GM19043 (cell line): ENCODE data around the gene TAS2R20.
"Not testable (repeated sequence)": the region's sequence is repeated elsewhere in the genome, so short reads cannot be mapped to it uniquely, and the experiment has no call there.

Experiments
- ATAC-seq: cut with Tn5 transposase; IDR thresholded peaks from one replicate; pipeline ENCODE4 v1.9.1; 2021; ENCODE audit warnings: low read depth; ENCODE audit not compliant: unreplicated experiment

TAS2R20 gene

GRCh38 chr12:10998204-10998603 lies at the start of gene TAS2R20:
Gene TAS2R20 (minus strand): TSS chr12:10998304. CDS start chr12:10997875, 429 bp downstream.
- no peak for ATAC-seq

- not testable (repeated sequence) for ATAC-seq
Measured at GRCh38 chr12:11041366-11041765, 43.3 kb upstream of the TAS2R20 start.

GRCh38 chr12:11040162-11040561 lies 42.1 kb upstream of the TAS2R20 start:
- no peak for ATAC-seq

GRCh38 chr12:11039171-11039570 lies 41.1 kb upstream of the TAS2R20 start:
- ATAC-seq: no peak

- ATAC-seq: not testable (repeated sequence)
Measured at GRCh38 chr12:11033959-11034358, 35.9 kb upstream of the TAS2R20 start.

- ATAC-seq: no peak
Measured at GRCh38 chr12:11031307-11031706, 33.2 kb upstream of the TAS2R20 start, which contains the start of gene TAS2R31. Gene TAS2R31 (minus strand): TSS chr12:11031407. CDS start chr12:11031335, 72 bp downstream.

- ATAC-seq: no peak
Measured at GRCh38 chr12:11026118-11026517, 28.0 kb upstream of the TAS2R20 start.

- no peak for ATAC-seq
Measured at GRCh38 chr12:11023387-11023786, 25.3 kb upstream of the TAS2R20 start.

GRCh38 chr12:11022520-11022919 lies 24.4 kb upstream of the TAS2R20 start, which contains the start of gene TAS2R19:
Gene TAS2R19 (minus strand): TSS chr12:11022620. CDS start chr12:11022571, 49 bp downstream.
- ATAC-seq: no peak

GRCh38 chr12:11016937-11017336 lies 18.8 kb upstream of the TAS2R20 start:
- no peak for ATAC-seq

GRCh38 chr12:11015775-11016430 lies 17.8 kb upstream of the TAS2R20 start:
- no peak for ATAC-seq

- ATAC-seq: no peak
Measured at GRCh38 chr12:11014234-11014633, 16.1 kb upstream of the TAS2R20 start.

GRCh38 chr12:11007608-11008007 lies 9.5 kb upstream of the TAS2R20 start:
- ATAC-seq: no peak

- ATAC-seq: no peak
Measured at GRCh38 chr12:10994307-10994706, 3.8 kb downstream of the TAS2R20 start.

GRCh38 chr12:10989107-10989506 lies 9.0 kb downstream of the TAS2R20 start:
- ATAC-seq: no peak

- no peak for ATAC-seq
Measured at GRCh38 chr12:10986812-10987211, 11.3 kb downstream of the TAS2R20 start, which contains the start of gene TAS2R50. Gene TAS2R50 (minus strand): TSS chr12:10986912. CDS start chr12:10986860, 52 bp downstream.

GRCh38 chr12:10982244-10982643 lies 15.9 kb downstream of the TAS2R20 start:
- no peak for ATAC-seq

- no peak for ATAC-seq
Measured at GRCh38 chr12:10974965-10975364, 23.1 kb downstream of the TAS2R20 start.

GRCh38 chr12:10968765-10969456 lies 29.2 kb downstream of the TAS2R20 start:
- ATAC-seq: no peak

GRCh38 chr12:10967409-10967808 lies 30.7 kb downstream of the TAS2R20 start:
- ATAC-seq: no peak

GRCh38 chr12:10966314-10966713 lies 31.8 kb downstream of the TAS2R20 start:
- no peak for ATAC-seq

GRCh38 chr12:10965476-10965875 lies 32.6 kb downstream of the TAS2R20 start:
- ATAC-seq: no peak
